DOHH2 (cell line): ENCODE data around the gene TMTC2.

ENCODE experiments used
- EZH2phosphoT487 ChIP-seq: fragments of 200-600 bp; sonication (generic); IDR thresholded peaks from 2 replicates; pipeline ENCODE4 v1.6.1; 2017; ENCODE audit warnings: borderline replicate concordance, mild to moderate bottlenecking, antibody characterized with exemption, low read length, moderate library complexity, mixed read lengths
- TF ChIP-seq, protein P1 (sequence below): fragments of 200-600 bp; sonication (generic); IDR thresholded peaks from one replicate; pipeline ENCODE4 v1.5.1; 2014; ENCODE audit warnings: antibody characterized with exemption, mild to moderate bottlenecking, low read depth, low read length; ENCODE audit not compliant: poor library complexity, severe bottlenecking

DNA sequence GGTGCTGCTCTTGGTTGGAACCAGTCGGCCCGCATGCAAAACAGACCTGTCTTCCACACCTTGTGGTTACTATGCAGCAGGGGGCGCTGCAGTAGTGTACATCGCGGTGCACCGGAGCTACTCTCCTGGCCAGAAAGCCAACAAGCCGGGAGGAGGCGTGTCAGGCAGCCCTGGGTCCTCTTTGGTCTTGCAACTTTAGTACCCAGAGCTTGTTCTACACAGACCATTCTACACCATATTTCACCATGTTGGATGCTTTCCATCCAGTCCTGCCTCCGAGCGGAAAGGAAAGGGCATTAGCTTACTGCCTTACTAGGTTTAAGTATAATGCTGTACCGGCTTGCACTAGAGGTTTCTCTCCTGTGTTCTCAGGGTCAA is 927 bp upstream of the TMTC2 start:
- TF ChIP-seq, protein P1, sequence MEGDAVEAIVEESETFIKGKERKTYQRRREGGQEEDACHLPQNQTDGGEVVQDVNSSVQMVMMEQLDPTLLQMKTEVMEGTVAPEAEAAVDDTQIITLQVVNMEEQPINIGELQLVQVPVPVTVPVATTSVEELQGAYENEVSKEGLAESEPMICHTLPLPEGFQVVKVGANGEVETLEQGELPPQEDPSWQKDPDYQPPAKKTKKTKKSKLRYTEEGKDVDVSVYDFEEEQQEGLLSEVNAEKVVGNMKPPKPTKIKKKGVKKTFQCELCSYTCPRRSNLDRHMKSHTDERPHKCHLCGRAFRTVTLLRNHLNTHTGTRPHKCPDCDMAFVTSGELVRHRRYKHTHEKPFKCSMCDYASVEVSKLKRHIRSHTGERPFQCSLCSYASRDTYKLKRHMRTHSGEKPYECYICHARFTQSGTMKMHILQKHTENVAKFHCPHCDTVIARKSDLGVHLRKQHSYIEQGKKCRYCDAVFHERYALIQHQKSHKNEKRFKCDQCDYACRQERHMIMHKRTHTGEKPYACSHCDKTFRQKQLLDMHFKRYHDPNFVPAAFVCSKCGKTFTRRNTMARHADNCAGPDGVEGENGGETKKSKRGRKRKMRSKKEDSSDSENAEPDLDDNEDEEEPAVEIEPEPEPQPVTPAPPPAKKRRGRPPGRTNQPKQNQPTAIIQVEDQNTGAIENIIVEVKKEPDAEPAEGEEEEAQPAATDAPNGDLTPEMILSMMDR, result peak; percentile 86
- TF ChIP-seq EZH2phosphoT487, result no peak
